Measurements from ENCODE around the gene CD24.

CD24 gene

GRCh38 chr6:106974336-106974998, at the start of gene CD24:
CD24 (minus strand) TSS chr6:106974729; CDS start chr6:106974646, 83 bp downstream.
- ChIA-PET CTCF (interaction anchor here (0.7 to 1.1 kb wide), 5 partner anchors 11 to 294 kb away, joined by 3 to 4 read pairs (median 3); no protein-coding TSS in a partner anchor), POLR2A (interaction anchor here (0.6 to 1.1 kb wide), 4 partner anchors 175 to 649 kb away, joined by 3 to 9 read pairs (median 3); partner anchors contain the start of gene ATG5)
- no peaks in the 10 kb centered on the region for H3K4me1 ChIP-seq (ENCODE audit: control insufficient read depth, insufficient read depth, low read length)
- H3K9me3 ChIP-seq (ENCODE audit: control insufficient read depth, insufficient read depth, low read depth, low read length), result no peaks in the 10 kb centered on the region
- peak within 1 kb of the TSS; percentile 70; the same call in 1 of the 2 replicates for H3K27ac ChIP-seq (ENCODE audit: extremely low read depth, low read depth, low read length)
- no peaks in the 10 kb centered on the region for H3K36me3 ChIP-seq (ENCODE audit: control insufficient read depth in 2 of 2, insufficient read depth in 1 of 2, low read length in 2 of 2)
- peak within 1 kb of the TSS; percentile 69 for H3K4me3 ChIP-seq (ENCODE audit: low read depth, low read length)
- TF ChIP-seq ZNF514 (tag by site-specific recombination; IDR thresholded peaks at IDR 0.05) (no peak), ZNF776 (tag by site-specific recombination; IDR thresholded peaks at IDR 0.05; ENCODE audit: borderline replicate concordance) (no peak), ZBTB10 (tag by site-specific recombination; IDR thresholded peaks at IDR 0.05) (peak; percentile 78), RBAK (tag by site-specific recombination; IDR thresholded peaks at IDR 0.05) (no peak), KLF9 (tag by site-specific recombination; IDR thresholded peaks at IDR 0.05; ENCODE audit: low read depth) (0 out of 2 replicates have a peak, but pooled peaks have one; percentile 15), ZNF473 (tag by site-specific recombination; IDR thresholded peaks at IDR 0.05) (no peak), EGR2 (tag by site-specific recombination; IDR thresholded peaks at IDR 0.05; ENCODE audit: low read depth) (peak; percentile 23; the same call in 1 of the 2 replicates), ZNF626 (tag by site-specific recombination; IDR thresholded peaks at IDR 0.05) (no peak), ZFP69B (tag by site-specific recombination; IDR thresholded peaks at IDR 0.05) (peak; percentile 25; the same call in 1 of the 2 replicates), ZNF777 (tag by site-specific recombination; IDR thresholded peaks at IDR 0.05; ENCODE audit: borderline replicate concordance) (peak; percentile 84; the same call in 1 of the 2 replicates), ZNF416 (tag by site-specific recombination; IDR thresholded peaks at IDR 0.05) (no peak), ZNF585B (tag by site-specific recombination; IDR thresholded peaks at IDR 0.05) (no peak), ZNF623 (tag by site-specific recombination; IDR thresholded peaks at IDR 0.05) (no peak), BCL11A (tag by site-specific recombination; IDR thresholded peaks at IDR 0.05; ENCODE audit: low read depth) (no peak), ZNF274 (IDR thresholded peaks at IDR 0.05; ENCODE audit: low read length) (no peak), ZNF274 (tag by site-specific recombination; IDR thresholded peaks at IDR 0.05; ENCODE audit: borderline replicate concordance) (no peak), ZNF423 (tag by site-specific recombination; IDR thresholded peaks at IDR 0.05) (0 out of 2 replicates have a peak, but pooled peaks have one; percentile 4), ZNF2 (tag by site-specific recombination; IDR thresholded peaks at IDR 0.05) (0 out of 2 replicates have a peak, but pooled peaks have one; percentile 23), ZSCAN4 (tag by site-specific recombination; IDR thresholded peaks at IDR 0.05) (no peak), ZNF521 (tag by site-specific recombination; IDR thresholded peaks at IDR 0.05) (no peak), ZNF624 (tag by site-specific recombination; IDR thresholded peaks at IDR 0.05) (no peak), ZNF701 (tag by site-specific recombination; IDR thresholded peaks at IDR 0.05) (no peak), GLIS2 (tag by site-specific recombination; IDR thresholded peaks at IDR 0.05) (peak; percentile 64), HIC1 (tag by site-specific recombination; IDR thresholded peaks at IDR 0.05) (0 out of 2 replicates have a peak, but pooled peaks have one; percentile 30), ZNF175 (tag by site-specific recombination; IDR thresholded peaks at IDR 0.05) (no peak), ZNF302 (tag by site-specific recombination; IDR thresholded peaks at IDR 0.05; ENCODE audit: low read depth) (no peak), ZBTB48 (tag by site-specific recombination; IDR thresholded peaks at IDR 0.05) (peak; percentile 88), ZNF133 (tag by site-specific recombination; IDR thresholded peaks at IDR 0.05) (no peak), ZNF560 (tag by site-specific recombination; IDR thresholded peaks at IDR 0.05; ENCODE audit: borderline replicate concordance) (no peak), ZNF341 (tag by site-specific recombination; IDR thresholded peaks at IDR 0.05; ENCODE audit: low read depth) (no peak), ZNF501 (tag by site-specific recombination; IDR thresholded peaks at IDR 0.05) (0 out of 2 replicates have a peak, but pooled peaks have one; percentile 47), ZFHX2 (tag by site-specific recombination; conservative IDR thresholded peaks at IDR 0.05) (peak; percentile 63), GLIS1 (tag by site-specific recombination; IDR thresholded peaks at IDR 0.05) (no peak), ZNF266 (tag by site-specific recombination; IDR thresholded peaks at IDR 0.05; ENCODE audit: low read depth) (no peak), SP2 (tag by site-specific recombination; IDR thresholded peaks at IDR 0.05) (0 out of 2 replicates have a peak, but pooled peaks have one; percentile 7)

Measured in HEK293 (cell line).